NCI-H1930 (cell line): ENCODE data around the gene ABL1.
"Not testable (repeated sequence)": the region's sequence is repeated elsewhere in the genome, so short reads cannot be mapped to it uniquely, and the experiment has no call there.

Experiments
- DNase-seq, 2 experiments: peaks; one replicate each; lab custom pipeline; 2025; lab: John Stamatoyannopoulos, UW

Gene ABL1

DNA sequence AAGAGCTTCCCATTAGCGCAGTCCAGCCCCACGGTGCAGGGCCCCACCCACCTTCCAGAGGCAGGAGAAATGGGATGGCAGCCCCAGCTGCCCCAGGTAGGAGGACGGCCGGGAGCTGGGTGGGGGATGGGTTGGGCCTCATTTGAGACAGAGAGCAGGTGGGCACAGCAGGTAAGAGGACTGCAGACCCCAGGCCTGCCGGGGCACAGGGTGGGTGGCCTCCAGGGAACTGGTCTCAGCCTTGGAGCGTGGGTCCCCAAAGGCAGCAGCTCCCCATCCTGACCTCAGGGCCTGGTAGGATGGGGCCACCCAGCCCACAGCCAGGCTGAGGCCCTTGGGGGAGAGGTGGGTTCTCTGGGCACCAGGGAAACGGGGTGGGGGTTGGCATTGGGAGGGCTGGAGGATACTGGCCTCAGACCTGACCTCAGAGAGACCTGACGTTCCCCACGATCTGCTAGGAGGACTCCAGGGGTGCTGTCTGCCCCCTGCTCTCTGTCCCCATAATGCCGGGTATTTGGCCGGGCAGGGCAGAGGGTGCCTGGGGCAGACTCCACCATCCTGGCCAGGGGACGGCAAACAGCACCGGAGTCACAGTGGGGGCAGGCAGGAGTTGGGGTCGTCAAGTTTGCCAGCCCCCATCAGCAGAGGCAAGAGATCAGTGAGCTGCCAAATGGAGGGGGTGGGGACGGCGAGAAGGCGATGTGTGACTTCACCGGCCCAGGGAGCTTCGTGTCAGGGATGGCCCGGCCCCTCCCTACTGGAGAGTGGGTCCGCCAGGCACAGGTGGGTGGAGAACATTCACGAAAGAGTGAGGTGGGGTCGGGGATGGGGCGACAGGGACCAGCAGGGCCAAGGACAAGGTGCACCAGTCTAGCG lies 68.4 kb downstream of the ABL1 start:
- no peak for DNase-seq

DNA sequence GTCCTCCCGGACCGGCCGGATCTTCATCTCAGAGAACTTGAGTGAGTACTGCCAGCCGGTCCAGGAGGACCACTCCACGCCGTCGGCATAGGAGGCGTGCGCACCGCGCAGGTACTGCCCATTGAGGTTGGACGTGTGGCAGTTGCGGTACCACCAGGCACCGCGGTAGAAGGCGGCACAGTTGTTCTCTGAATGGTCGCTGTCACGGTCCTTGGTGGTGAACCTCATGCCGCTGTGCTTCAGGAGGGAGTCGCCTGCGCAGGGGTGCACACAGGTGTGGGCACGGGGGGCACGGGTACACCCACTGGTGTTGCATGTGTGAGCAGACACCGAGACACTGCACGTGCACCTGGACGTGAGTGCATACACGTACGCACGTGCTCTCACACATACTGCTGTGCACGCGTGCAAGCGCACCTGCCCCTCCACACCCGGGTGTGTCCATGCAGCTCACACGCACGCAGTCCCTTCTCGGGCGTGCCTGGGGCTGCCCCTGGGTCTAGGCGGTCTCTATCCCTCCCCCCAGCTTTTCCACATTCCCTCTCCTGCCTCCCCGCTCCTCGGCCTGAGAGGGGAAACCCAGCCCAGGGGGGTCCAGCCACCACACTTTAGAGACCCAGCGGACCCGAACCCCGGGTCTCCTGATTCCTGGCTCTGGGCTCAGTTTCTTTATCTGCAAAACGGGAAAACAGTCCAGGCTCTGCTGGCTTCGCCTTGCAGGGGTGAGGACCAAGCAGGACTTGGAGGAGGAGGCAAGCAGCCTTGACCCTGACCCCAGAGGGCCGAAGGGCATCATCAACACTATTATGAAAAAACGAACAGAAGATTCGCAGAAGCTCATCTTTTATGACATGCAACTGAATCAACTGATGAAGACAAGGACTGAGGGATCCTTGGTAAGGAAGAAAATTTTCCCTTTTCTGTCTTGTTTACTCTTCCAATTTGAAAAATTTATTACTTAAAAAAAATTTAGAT lies 69.3 kb downstream of the ABL1 start:
- no peak for DNase-seq

DNA sequence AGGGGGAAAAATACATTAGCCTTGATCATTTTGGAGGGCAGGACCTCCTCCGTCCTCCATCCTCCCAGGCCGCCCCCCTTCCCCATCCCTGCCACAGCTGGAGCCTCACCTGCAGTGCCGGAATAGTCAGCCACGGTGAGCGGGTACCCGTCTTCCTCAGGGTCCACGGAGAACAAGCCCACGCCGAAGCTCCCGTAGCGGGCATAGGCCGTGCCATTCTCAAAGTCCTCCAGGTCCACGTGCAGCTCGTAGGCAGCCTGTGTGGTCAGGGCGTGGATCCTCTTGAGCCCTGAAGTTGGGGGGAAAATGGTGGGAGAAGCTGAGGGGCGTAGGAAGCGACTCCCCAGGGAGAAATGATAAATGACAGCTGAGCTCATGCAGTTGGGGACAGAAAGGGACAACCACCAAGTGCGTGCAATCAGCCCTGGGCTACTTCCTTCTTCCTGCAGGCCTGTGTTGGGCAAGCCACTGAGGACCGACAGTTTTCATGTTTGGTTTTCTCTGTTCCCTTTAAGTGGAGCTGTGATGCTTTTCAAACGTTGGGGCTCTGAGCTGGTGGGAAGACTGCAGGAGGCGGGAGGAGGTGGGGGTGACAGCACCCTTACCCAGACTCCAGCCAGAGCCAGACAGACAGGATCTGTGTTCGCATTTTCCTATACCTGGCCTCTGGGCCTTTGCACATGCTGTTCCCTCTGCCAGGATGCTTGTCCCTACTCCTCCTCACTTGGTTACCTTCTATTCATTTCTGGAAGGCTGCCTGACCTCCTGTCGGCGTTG lies 70.3 kb downstream of the ABL1 start:
- no peak for DNase-seq

DNA sequence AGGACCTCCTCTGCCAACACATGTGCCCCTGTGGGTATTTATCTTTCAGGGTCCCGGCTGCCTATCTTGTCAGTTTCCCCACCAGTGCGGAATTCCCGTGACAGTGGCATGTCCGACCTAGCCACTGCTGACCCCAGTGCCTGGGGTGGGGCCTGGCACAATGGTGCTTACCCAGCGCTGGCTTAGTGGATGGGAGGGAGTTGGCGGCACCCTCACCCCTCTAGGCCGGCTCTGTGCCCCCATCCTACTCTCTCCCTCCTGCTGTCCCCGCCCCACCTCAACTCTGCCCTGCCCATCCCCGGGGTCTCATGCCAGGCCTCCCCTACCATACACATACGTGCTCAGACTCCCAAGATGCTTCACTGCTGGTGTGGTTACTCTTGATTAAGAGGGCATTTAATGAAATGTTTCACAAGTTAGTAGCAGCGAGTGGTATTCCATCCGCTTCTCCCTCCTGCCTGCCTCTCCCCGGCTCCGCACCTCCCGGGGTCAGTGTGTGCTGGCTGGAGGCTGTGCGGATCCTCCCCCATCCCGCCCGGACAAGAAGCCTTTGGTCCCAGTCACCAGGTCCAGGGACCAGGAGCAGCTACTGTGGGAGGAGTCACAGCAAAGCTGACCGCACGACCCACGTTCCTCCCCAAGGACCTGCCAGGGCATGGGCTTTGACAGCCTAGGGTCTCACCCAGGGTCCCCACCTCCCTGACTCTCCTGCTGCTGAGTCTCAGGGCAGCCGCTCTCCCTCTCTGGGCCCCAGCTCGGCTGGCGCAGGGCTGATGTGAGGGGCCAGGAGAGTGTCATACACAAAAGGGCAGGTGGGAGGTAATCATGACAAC lies 71.1 kb downstream of the ABL1 start:
- no peak for DNase-seq

DNA sequence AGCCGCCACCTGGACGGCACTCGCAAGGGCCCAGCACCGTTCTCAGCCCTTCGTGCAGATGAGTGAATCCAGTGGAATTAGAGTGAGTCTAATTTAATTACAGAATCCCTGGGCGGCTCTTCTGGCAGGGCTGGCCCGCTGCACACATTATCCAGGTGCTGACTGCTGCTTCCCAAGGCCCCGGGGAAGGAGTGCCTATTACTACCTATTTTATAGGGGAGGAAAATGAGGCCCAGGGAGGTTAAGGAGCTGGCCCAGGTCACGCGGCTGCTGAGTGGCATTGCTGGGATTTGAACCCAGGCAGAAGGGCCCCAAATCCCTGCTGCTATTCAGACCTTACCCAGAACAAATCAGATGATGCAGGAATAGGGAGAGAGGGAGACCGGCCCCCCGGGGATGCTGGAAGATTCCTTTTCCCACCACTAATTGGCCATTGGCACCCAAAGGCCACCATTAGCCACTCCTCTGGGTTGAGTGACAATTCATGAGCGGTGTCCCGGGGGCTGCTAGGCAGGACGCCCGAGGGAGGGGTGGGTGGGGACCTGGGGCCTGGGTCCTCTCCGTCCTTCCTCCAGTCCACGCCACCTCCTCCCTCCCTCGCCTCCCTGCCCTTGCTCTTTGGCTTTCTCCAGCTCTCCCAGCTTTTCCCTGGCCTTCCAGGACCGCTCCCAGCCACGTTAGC lies 71.8 kb downstream of the ABL1 start:
- no peak for DNase-seq

DNA sequence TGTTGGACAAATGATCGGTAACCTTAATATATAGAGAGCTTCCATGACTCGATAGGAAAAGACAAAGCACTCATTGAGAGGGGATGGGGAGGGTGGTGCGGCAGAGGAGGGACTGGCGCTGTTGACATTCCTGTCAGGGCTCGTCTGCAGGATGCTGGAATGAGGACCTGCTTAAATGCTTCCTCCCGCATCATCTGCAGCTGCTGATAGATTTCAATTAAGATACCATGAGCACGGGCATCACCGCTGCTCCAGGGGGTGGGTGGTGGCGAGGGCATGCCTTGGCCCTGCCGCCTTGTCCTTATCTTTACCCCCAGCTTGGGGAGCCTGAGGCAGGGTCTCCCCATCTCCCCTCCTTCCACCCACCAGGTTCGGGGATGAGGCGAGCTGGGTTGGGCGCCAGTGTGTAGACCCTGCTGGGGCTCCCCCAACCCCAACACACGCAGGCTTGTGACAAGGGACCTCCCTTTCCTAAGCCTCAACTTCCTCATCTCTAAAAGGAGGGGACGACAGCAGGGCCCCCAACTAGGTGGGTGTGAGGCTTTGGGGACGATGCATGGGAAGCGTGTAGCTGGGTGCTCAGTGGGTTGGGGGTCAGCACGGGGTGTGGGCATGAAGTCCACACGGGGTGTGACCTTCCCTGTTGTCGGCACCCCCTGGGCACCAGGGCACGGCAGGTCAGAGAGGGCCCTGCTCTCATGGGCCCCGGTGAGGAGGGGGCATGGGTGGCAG lies 73.3 kb downstream of the ABL1 start:
- no peak for DNase-seq

DNA sequence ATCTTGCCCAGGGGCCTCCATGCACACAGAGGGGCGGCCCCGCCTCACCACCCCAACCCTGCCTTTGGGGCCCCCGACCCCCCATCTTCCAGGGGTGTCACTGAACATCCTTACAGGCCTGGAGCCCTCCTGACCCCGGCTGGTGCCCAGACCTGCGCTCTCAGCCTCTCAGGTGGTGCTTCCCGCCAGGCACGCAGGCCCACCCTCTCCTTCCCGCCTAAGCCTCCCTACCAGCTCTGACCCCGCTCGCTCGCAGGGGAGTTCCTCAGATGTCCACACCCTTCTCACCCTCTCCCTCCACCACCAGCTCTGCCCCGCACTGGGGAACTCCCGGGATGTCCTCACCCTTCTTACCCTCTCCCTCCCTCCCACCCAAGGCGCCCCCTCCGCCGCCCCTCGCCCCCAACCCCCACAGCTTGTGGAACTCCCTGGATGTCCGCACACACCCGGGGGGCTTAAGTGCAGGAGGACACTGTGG lies 73.9 kb downstream of the ABL1 start:
- no peak for DNase-seq

DNA sequence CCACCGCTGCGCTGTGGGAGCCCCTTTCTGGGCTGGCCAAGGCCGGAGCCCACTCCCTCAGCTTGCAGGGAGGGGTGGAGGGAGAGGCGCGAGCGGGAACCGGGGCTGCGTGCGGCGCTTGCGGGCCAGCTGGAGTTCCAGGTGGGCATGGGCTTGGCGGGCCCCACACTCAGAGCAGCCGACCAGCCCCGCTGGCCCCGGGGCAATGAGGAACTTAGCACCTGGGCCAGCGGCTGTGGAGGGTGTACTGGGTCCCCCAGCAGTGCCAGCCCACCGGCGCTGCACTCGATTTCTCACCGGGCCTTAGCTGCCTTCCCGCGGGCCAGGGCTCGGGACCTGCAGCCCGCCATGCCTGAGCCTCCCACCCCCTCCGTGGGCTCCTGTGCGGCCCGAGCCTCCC lies 75.0 kb downstream of the ABL1 start:
- DNase-seq: not testable (repeated sequence)

DNA sequence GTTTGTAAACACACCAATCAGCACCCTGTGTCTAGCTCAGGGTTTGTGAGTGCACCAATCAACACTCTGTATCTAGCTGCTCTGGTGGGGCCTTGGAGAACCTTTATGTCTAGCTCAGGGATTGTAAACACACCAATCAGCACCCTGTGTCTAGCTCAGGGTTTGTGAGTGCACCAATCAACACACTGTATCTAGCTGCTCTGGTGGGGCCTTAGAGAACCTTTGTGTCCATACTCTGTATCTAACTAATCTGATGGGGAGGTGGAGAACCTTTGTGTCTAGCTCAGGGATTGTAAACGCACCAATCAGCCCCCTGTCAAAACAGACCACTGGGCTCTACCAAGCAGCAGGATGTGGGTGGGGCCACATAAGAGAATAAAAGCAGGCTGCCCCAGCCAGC lies 75.6 kb downstream of the ABL1 start:
- DNase-seq: not testable (repeated sequence)

DNA sequence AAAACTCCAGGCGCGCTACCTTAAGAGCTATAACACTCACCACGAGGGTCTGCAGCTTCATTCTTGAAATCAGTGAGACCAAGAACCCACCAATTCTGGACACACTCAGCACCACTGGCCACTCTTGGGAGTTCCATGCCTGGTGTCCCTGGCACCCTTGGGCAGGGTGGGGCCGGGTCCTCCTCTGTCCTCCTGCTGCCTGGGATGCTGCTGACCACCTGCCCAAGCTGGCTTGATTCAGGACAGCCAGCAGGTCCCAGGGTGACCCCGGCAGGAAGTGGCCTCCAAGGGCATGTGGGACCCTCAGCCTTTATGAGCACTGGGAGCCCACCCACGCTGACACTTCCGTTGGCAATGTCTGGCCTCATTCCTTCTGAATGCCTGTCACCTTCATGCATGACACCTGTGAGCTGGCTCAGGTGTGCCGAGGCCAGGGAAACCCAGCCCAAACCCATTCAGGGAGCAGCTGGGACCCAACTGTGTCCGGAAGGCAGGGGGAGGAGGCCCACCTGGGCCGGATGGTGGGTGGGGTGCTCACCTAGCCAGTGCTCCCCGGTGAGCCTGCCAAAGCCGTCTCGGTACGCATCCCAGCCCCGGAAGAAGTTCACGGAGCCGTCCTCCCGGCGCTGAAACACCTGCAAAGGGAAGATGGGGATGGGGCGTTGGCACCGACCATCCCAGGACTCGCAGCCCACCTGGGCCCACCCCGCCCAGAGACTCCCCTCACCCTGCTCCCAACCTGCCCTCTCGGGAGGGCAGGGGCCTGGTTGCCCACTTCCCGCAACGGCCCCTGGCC lies 76.4 kb downstream of the ABL1 start:
- DNase-seq: no peak

DNA sequence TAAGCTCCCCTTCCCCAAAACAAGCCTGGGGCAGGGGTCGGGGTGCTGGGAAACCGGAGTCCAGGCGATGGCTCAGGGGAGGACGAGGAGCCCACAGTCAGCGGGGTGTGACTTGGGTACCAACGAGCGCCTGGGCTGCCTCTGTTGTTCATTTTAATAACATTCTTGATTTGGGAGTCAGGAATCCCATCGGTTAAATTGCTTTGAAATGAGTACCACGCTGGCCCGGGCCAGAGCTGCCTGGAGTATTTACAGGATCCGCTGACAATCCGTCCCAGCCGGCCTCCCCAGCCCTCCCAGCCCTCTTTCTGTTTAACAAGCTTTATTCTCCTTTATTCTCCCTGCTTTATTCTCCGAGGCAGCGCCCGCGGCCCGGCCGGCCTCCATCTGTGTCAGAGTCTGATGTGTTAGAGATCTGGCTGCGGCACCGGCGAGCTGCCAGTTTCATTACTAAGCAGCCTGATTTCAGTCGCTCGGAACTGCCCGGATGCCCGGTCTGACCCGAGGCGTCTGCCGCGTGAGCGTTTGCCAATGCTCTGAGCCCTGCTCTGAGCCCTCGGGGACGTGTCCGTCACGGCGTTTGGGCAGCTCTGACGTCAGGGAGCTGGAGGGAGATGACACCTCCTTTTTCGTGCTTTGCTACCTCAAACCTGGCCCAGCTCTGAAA lies 78.0 kb downstream of the ABL1 start:
- DNase-seq: no peak

DNA sequence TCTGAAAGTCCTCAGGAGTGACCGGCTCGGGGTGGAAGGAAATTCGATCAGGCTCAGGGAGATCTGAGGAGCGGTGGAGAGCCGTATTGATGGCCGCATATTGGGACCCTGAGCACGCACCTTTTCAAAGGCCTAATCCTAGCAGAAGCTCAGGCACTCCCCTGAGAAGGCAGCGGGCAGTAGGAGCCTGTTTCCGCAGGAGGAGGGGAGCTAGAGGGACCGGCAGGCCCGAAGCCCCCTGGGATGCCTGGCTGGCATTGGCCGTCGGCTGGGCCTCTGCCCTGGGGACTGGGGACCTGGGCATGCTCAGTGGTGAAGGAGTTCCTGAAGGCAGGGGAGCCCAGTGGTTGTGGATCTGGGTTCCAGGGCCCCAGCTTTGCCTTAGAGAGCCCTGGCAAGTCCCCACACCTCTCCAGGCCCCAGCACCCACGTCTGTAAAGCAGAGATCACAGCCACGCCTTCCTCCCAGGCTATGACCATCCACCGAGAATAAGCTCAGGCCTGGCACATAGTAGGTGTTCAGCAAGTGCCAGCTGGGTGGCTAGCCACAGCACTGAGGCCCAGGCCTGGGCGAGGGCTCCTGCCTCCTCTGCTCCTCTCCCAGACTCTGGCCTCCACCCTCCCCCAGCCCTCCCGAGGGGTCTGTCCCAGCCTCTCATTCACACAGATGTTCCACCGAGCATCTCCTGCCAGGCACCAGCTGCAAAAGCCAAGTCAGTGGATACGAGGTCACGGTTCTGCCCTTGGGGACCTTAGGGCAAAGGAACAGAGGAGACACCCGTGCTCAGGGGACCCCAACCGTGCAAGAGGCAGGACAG lies 78.8 kb downstream of the ABL1 start:
- DNase-seq: no peak

DNA sequence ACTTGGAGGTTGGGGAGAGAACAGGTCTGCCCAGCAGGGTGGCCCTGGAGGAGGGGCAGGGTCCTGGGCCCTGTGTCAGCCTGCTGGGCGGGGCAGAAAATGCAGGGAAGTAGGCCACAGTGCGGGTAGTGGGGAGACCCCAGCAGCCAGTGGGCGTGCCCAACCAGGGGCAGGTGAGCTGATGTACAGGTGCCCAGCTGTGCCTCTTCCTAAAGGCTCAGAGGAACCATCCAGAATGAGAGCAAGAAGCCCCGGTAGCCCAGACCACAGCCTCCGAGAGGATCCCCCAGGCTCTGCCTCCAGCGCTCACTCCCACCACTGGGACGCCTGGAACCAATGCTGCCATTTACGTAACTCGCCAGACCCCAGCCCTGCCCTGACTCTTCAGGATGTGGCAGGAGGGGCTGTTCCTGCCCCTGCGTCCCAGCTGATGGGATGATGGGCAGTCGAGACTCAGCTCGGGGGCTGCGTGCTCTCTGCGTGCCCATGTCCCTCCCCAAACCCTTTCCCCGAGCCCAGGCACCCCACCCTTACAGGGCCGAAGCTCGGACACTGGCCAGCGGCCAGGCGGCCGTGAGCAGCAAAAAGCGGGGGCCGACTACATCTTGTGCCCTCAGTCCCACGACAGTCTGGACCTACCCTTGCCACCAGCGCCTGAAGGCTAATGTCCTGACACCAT lies 79.5 kb downstream of the ABL1 start:
- no peak for DNase-seq

DNA sequence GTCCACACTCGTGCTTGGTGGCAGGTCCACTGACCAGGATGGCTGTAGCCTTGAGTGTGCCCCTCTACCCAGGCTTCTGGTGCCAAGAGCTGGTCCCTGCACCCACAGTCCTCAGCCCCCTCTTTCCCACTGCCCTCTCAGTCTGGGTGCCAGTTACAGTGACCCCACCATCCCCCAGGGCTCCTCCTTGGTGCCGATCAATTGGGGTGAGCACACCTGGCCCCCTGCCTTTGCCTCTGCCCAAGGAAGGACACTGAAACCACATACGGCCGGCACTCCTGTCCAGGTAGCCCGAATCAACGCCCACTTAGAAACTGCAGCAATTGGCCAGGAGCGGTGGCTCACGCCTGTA lies 80.0 kb downstream of the ABL1 start:
- DNase-seq: no peak

DNA sequence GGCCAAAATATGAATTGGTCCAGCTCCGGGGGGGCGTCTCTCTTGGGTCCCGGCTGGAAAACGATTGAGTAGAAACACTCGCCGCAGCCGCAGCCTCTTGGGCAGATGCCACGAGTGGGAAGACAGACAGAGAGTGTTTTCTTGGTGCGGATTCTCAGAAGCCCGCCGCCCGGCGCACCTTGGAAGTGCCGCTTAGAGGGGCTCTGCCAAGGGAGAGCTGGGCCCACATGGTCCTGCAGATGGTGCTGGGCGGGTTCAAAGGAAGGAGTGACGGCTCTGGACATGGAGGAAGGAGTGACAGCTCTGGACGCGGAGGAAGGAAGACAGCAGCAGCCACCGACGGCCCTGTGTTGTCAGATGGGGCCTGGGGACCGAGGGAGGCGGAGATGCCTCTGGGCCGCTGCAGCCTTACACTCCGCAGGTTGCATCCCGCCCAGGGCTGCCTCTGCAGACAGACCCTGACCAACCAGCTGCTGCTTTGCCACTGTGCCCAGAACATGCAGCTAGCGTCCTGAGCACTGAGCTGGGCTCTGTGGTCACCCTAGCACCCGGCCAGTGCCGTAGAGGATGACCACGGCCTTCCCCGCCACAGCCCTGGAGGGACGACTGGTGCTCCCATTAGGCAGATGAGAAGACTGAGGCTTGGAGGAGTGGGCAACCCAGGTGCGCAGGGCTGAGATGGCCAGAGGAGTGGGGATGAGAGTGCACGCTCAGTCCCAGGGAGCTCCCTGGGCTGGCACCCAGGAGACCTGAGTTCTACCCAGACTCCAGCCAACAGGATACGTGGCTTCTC lies 82.3 kb downstream of the ABL1 start:
- DNase-seq: no peak
